OCI-LY3 (cell line): ENCODE results near the gene NCBP3.

Experiments used
- H2AFZ ChIP-seq: fragments of 200-600, 300-600 bp; shearing (Covaris generic); 2 replicates; pipeline ENCODE4 v1.6.0; 2014; ENCODE audit warnings: antibody characterized with exemption, low read depth, low read length
- H3K27ac ChIP-seq: fragments of 200-600, 300-600 bp; sonication (generic); 2 replicates; pipeline ENCODE4 v1.5.1; 2014; ENCODE audit warnings: mild to moderate bottlenecking, low read length, moderate library complexity, mixed read lengths
- H3K27me3 ChIP-seq: fragments of 200-600, 300-600 bp; sonication (generic); 2 replicates; pipeline ENCODE4 v1.6.1; 2014; ENCODE audit warnings: low read depth, low read length, mixed read lengths
- H3K36me3 ChIP-seq: fragments of 200-600, 300-600 bp; sonication (generic); replicated peaks from 2 replicates; pipeline ENCODE3; 2014; ENCODE audit warnings: low read depth, low read length, mixed read lengths
- H3K4me1 ChIP-seq: fragments of 300-600, 200-600 bp; sonication (generic); 2 replicates; pipeline ENCODE4 v1.6.1; 2014; ENCODE audit warnings: low read length, mixed read lengths
- H3K4me2 ChIP-seq: fragments of 200-600, 300-600 bp; sonication (generic); 2 replicates; pipeline ENCODE4 v1.6.1; 2014; ENCODE audit warnings: low read length, mixed read lengths
- H3K4me3 ChIP-seq: fragments of 300-600, 200-600 bp; sonication (generic); 2 replicates; pipeline ENCODE4 v1.5.1; 2014; ENCODE audit warnings: antibody characterized with exemption, mild to moderate bottlenecking, low read length, moderate library complexity
- H3K79me2 ChIP-seq: fragments of 300-600, 200-600 bp; shearing (Covaris generic); 2 replicates; pipeline ENCODE4 v1.6.1; 2014; ENCODE audit warnings: mild to moderate bottlenecking, low read length, mixed read lengths
- H3K9ac ChIP-seq: fragments of 300-600, 200-600 bp; shearing (Covaris generic); 2 replicates; pipeline ENCODE4 v1.6.0; 2014; ENCODE audit warnings: mild to moderate bottlenecking, low read length, moderate library complexity
- H3K9me3 ChIP-seq: fragments of 200-600, 300-600 bp; shearing (Covaris generic); 2 replicates; pipeline ENCODE4 v1.6.1; 2014; ENCODE audit warnings: low read length, mixed read lengths; ENCODE audit not compliant: insufficient read depth
- H4K20me1 ChIP-seq: fragments of 200-600, 300-600 bp; sonication (generic); 2 replicates; pipeline ENCODE4 v1.6.1; 2016; ENCODE audit warnings: low read length, mixed read lengths; ENCODE audit not compliant: insufficient read depth
- EZH2phosphoT487 ChIP-seq: fragments of 200-600 bp; shearing (Covaris generic); IDR thresholded peaks from 2 replicates; pipeline ENCODE4 v1.6.1; 2018; ENCODE audit warnings: antibody characterized with exemption, mixed run types, low read depth
- TF ChIP-seq, protein P1 (sequence below): fragments of 200-600, 300-600 bp; sonication (generic); IDR thresholded peaks from 2 replicates; pipeline ENCODE4 v1.5.1; 2014; ENCODE audit warnings: antibody characterized with exemption, low read length, low read depth

Gene NCBP3

GRCh38 chr17:3763777-3764170 is 82.3 kb downstream of the NCBP3 start:
- Histone ChIP-seq H3K9me3 (no peaks in the 10 kb centered on the region), H3K27ac (no peak overlapping the region), H3K27me3 (no peaks in the 10 kb centered on the region), H3K9ac (no peak overlapping the region), H2AFZ (no peak overlapping the region), H3K36me3 (no peaks in the 10 kb centered on the region), H3K79me2 (no peaks in the 10 kb centered on the region), H4K20me1 (no peaks in the 10 kb centered on the region), H3K4me3 (no peak overlapping the region), H3K4me1 (peaks cover 4% of the 10 kb centered on the region; the same call in 1 of the 2 replicates), H3K4me2 (no peak overlapping the region)
- TF ChIP-seq, protein P1, sequence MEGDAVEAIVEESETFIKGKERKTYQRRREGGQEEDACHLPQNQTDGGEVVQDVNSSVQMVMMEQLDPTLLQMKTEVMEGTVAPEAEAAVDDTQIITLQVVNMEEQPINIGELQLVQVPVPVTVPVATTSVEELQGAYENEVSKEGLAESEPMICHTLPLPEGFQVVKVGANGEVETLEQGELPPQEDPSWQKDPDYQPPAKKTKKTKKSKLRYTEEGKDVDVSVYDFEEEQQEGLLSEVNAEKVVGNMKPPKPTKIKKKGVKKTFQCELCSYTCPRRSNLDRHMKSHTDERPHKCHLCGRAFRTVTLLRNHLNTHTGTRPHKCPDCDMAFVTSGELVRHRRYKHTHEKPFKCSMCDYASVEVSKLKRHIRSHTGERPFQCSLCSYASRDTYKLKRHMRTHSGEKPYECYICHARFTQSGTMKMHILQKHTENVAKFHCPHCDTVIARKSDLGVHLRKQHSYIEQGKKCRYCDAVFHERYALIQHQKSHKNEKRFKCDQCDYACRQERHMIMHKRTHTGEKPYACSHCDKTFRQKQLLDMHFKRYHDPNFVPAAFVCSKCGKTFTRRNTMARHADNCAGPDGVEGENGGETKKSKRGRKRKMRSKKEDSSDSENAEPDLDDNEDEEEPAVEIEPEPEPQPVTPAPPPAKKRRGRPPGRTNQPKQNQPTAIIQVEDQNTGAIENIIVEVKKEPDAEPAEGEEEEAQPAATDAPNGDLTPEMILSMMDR, result no peak
- no peak for TF ChIP-seq EZH2phosphoT487

- no peaks in the 10 kb centered on the region for H3K36me3 ChIP-seq
- H3K4me3 ChIP-seq, result no peak overlapping the region
- peaks cover 4% of the 10 kb centered on the region; the same call in 1 of the 2 replicates for H3K4me1 ChIP-seq
- no peak overlapping the region for H2AFZ ChIP-seq
- no peaks in the 10 kb centered on the region for H3K9me3 ChIP-seq
- no peaks in the 10 kb centered on the region for H3K27me3 ChIP-seq
- H3K79me2 ChIP-seq, result no peaks in the 10 kb centered on the region
- H3K4me2 ChIP-seq, result no peak overlapping the region
- H3K9ac ChIP-seq, result no peak overlapping the region
- H4K20me1 ChIP-seq, result no peaks in the 10 kb centered on the region
- TF ChIP-seq, protein P1, result no peak
- no peak for TF ChIP-seq EZH2phosphoT487
- no peak overlapping the region for H3K27ac ChIP-seq
Observed at GRCh38 chr17:3762922-3763776, 82.9 kb downstream of the NCBP3 start.

- no peak overlapping the region for H2AFZ ChIP-seq
- no peak for TF ChIP-seq EZH2phosphoT487
- TF ChIP-seq, protein P1, result no peak
- no peak overlapping the region for H3K4me2 ChIP-seq
- H3K4me3 ChIP-seq, result no peak overlapping the region
- H3K79me2 ChIP-seq, result no peaks in the 10 kb centered on the region
- no peaks in the 10 kb centered on the region for H3K36me3 ChIP-seq
- H4K20me1 ChIP-seq, result no peaks in the 10 kb centered on the region
- H3K9me3 ChIP-seq, result no peaks in the 10 kb centered on the region
- H3K9ac ChIP-seq, result no peak overlapping the region
- peaks cover 4% of the 10 kb centered on the region; the same call in 1 of the 2 replicates for H3K4me1 ChIP-seq
- no peaks in the 10 kb centered on the region for H3K27me3 ChIP-seq
- H3K27ac ChIP-seq, result no peak overlapping the region
Observed at GRCh38 chr17:3761918-3762380, 84.1 kb downstream of the NCBP3 start.

DNA sequence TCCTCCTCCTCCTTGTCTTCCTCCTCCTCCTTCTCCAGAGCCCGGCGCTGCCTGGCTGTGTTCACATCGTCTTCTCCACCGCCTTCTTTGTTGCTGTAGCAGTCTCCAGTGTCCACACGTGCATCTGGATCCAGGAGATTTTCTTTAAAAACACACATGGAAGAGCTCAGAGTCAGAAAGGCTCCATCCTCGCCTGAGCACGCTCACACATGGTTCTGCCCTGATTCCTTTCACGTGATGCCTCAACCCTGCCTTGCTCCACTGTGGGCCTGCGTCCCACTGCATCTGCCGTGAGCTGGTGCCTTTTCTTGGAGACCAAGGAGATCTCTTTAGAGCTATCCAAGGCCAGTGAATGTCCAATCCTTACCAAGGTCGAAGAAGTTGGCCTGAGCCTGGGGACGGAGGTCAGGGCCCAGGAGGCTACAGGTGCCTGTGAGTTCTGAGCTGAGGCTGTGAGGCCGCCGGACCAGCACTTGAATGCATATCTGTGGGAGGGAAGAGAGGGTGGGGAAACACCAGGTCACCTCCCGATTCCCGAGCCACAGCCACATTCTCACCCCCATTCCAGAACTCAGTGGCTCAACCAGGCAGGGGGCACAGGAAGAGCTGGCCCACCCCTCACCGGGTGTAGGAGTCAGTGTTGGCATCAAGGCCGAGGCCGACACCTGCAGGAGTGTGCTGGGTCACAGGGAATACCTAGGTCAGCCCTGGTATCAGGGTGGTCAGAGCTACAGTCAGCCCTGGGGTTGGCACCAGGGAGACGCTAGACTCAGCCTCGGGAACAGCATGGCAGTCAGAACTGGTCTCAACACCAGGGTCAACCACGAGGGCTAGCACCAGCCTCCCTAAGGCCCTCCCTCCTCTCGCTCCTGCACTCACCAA is 84.8 kb downstream of the NCBP3 start:
- Histone ChIP-seq H3K27ac (no peak overlapping the region), H3K79me2 (no peaks in the 10 kb centered on the region), H3K9ac (no peak overlapping the region), H3K4me3 (no peak overlapping the region), H3K27me3 (no peaks in the 10 kb centered on the region), H2AFZ (no peak overlapping the region), H3K9me3 (no peaks in the 10 kb centered on the region), H3K4me1 (peaks cover 4% of the 10 kb centered on the region; the same call in 1 of the 2 replicates), H3K4me2 (no peak overlapping the region), H4K20me1 (no peaks in the 10 kb centered on the region), H3K36me3 (no peaks in the 10 kb centered on the region)
- TF ChIP-seq EZH2phosphoT487, result no peak
- TF ChIP-seq, protein P1, result no peak
